Measurements from ENCODE around the gene SLC26A8.
"Not testable (repeated sequence)": the region's sequence is repeated elsewhere in the genome, so short reads cannot be mapped to it uniquely, and the experiment has no call there.

SLC26A8 gene

GRCh38 chr6:35936681-35937359, 87.6 kb downstream of the SLC26A8 start:
- DNase-seq = no peak

DNA sequence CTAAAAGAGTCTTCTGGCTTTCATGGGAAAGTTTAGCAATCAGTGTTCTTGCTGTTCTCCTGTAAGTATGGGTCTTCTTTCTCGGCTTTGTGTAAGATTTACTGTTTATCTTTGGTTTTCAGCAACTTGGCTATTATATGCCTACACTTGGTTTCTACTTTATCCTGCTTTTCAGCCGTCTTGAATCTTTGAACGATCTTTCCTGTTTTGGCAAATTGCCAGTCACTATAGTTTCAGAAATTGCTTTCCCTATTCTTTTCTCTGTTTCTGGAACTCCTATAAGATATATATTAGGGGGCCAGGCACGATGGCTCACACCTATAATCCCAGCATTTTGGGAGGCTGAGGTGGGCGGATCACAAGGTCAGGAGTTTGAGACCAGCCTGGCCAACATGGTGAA, 89.0 kb downstream of the SLC26A8 start:
- no peak for DNase-seq

DNA sequence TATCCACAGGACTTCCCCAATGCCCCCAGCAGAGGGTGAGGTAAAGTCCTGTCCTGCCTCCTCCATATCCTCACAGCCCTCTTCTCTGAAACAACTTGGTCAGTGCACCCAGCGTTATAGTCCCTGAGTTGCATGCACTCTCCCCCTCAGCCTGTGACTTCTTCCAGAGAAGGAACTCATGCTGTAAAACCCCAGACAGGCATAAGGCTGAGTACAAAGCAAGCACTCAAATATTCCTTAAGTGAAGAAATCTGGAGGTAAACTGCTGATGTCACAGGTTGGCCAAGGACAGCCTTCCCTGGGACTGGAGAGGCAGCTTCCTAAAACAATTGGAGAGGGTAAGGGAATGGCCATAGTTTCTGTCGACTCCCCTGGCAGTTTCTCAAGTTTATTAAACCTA, 90.6 kb downstream of the SLC26A8 start:
- DNase-seq = no peak

DNA sequence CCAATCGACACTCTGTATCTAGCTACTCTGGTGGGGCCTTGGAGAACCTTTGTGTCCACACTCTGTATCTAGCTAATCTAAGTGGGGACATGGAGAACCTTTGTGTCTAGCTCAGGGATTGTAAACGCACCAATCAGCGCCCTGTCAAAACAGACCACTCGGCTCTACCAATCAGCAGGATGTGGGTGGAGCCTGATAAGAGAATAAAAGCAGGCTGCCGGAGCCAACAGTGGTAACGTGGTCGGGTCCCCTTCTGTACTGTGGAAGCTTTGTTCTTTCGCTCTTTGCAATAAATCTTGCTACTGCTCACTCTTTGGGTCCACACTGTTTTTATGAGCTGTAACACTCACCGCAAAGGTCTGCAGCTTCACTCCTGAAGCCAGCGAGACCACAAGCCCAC, 92.6 kb downstream of the SLC26A8 start:
- not testable (repeated sequence) for DNase-seq

- no peak for DNase-seq
Measured at GRCh38 chr6:35931120-35931561, 93.3 kb downstream of the SLC26A8 start.

DNA sequence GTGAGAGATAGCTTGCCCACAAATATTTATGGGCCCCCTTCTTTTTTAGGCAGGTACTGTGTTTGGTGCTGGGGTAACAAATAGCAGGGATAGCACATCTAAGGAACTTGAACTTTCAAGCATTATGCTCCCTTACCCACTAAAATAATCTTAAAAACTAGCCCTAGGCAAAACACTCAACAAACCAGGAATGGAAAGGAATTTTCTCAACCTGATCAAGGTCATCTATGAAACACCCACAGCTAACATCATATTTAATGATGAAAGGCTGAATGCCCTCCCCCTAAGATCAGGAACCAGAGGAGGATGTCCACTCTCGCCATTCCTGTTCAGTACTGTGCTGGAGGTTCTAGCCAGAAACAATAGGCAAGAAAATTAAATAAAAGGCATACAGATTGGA, 94.8 kb downstream of the SLC26A8 start:
- DNase-seq = no peak

DNA sequence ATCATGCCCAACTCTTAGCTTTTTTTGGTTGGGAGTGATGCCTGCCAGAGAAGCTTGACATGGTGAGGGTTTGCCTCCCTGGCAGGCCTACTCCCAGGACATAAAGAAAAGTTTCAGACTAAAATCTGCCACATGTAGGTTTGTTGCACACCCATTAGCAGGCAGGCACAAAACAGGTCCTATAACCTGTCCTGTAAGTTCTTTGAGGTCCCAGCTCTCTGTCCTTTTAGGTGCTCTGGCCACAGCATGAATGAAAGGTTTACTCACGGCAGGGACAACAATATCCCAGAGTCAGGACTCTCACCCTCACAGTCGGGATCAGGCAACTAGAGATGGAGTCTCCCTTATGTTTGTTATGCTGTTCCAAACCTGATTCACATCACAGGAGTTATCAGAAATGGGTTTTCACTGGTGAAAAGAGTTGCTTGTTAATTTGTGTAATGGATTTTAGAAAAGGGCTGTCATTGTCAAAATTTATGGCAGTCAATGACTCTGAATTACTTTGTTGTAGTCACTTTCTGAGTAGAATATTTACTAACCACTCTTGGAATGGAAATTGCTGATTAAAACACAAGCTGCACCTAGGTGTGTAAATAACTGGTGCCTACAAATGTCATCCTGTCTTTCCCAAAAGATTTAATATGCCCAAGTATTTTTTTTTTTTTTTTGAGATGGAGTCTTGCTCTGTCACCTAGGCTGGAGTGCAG, 97.8 kb downstream of the SLC26A8 start:
- DNase-seq = no peak

DNA sequence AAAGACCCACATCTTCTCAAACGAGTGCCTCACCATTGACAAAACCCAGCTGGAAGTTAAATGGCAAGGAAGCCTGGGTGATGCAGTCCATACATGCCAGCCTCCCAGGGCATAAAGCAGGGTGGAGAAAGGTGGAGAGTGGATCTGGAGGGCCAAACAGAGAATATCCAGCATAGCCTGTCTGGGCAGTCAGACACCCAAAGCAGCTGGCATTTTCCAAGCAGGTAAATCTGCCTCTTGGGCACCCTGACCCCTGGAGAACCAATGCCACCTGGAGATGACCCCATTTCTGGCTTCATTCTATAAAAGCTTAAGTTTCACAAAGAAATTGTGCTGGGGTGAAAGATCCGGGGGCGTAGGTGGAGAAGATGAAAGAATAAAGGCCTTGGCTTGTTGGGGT, 98.5 kb downstream of the SLC26A8 start:
- no peak for DNase-seq

DNA sequence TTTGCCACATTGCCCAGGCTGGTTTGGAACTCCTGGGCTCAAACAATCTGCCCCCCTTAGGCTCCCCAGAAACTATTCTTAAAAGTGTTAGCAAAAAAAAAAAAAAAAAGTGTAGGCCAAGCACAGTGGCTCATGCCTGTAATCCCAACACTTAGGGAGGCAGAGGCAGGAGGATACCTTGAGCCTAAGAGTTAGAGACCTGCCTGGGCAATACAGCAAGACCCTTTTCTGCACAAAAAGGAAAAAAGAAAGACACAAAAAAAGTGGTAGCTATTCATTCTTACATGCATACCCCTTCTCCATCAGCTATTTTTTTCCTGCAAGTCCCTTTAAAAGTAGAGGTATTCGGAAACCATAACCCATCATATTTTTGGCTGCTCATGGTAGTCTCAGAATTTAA, 100.3 kb downstream of the SLC26A8 start:
- no peak for DNase-seq

DNA sequence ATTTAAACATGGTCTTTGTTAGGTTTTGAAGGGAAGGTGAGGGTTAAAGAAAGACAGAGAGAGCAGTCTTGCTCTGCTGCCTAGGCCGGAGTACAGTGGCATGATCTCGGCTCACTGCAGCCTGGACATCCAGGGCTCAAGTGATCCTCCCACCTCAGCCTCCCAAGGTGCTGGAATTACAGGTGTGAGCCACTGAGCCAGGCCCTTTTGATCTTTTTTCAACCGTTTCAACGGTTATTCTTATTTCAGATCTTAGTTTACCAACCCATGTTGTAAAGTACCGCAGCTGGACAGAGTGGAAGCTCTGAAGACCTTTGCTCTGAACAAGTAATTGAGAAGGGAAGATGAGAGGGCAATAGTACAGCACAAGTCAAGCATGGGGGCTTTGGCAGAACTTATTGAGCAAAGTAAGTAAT, 102.3 kb downstream of the SLC26A8 start:
- no peak for DNase-seq

DNA sequence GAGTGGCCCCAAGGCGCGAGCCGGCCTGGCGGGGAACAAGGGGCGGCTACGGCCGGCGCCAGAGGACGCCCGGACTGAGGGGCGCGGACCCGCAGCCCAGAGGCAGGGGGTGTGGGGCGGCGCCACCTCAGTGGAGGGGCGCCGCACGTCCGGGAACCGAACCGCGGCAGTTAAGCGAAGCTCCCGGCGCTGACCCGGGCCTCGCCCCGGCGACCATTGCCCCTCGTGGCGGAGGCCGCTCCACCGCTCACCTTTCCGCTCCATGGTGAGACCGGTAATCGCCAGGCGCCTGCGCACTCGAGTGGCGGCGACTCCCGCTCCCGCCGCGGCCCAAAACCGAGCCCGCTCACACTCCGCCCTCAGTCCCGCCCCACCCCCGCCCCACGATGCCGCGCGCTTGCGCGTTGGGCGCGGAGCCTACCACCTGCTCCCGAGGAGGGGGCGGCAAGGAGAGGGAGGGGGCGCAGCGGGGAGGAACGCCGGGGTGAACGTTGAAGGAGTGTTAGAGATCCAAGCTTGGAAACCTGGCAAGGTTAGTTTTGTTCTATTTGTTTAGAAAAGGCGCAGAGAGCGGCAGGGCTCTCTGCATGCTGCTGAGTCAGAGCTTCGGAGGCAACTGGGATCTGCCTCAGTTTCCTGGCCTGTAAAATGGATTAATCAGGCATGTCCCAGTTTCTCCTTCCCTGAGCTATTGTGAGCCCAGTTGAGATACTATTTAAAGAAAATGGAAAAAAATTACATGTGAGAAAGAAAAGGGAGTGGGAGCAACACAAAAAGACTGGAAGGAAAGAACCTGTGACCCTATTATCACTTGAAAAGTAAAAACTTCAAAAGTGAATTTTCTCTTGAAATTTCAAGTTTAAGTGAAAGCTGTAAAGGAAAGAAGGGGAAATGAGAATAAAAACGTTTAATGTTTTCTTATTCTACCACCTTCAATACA, 103.4 kb downstream of the SLC26A8 start, which contains the start of gene SRPK1:
TSS of gene SRPK1 (minus strand) at position 306 of the 940 bp plus-strand sequence. CDS start at position 264, 42 bp downstream.
- peak; percentile 56 for DNase-seq

- DNase-seq = no peak
Measured at GRCh38 chr6:35919827-35920751, 104.4 kb downstream of the SLC26A8 start.

DNA sequence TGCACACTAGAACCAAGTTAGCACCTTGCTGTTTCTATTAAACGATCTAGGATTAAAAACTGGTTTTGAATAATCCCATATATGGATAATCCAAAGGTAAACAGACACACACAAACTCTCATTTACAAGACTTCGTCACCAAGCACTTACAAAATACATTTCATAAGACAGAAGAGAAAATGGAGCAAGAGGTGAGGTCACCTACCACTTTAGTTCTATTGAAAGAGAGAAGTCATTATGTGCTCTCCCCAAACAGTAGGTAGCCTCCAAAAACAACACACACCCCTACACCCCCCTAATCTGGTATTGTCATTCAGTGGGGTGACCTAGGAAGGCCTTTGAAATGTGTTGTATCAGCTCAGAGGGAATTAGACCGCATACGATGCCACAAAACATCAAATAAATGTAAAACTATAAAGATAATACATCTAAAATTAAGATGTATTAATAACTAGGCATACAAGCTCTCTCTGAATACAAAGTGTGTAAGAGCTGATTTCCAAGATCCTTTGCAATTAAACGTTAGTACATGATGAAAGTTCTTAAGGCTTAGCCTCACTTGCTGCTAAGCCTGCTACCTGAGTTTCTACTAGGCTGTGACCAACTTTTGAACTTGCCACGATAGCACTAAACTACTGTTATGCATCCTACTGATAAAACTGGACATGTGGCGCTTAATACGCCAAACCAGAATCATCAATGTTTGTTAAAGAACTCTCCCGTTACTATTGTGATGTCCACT, 105.2 kb downstream of the SLC26A8 start:
- DNase-seq = no peak

DNA sequence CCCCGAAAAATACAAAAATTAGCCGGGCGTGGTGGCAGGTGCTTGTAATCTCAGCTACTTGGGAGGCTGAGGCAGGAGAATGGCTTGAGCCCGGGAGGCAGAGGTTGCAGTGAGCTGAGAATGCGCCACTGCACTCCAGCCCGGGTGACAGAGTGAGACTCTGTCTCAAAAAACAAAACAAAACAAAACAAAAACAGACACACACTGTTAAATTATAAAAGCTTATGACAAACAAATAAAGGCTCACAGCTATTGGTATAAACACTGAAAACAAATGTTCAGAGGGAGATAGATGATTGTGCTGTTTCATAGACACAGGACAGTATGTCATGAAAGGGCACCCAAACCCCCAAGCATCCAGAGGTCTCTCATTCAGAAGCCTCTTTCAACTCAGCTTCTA, 107.5 kb downstream of the SLC26A8 start:
- DNase-seq = not testable (repeated sequence)

GRCh38 chr6:35916056-35916455, 108.4 kb downstream of the SLC26A8 start:
- DNase-seq = no peak

GRCh38 chr6:35914536-35914935, 109.9 kb downstream of the SLC26A8 start:
- no peak for DNase-seq

GRCh38 chr6:35911871-35912653, 112.4 kb downstream of the SLC26A8 start:
- DNase-seq = no peak

GRCh38 chr6:35909571-35909970, 114.9 kb downstream of the SLC26A8 start:
- DNase-seq = not testable (repeated sequence)

- DNase-seq = not testable (repeated sequence)
Measured at GRCh38 chr6:35908753-35909401, 115.6 kb downstream of the SLC26A8 start.

- no peak for DNase-seq
Measured at GRCh38 chr6:35907750-35908149, 116.7 kb downstream of the SLC26A8 start.

Measured in GOT3 (cell line).